Activated gamma-delta T cell treated with anti-CD3 and anti-CD28 coated beads, Interleukin-2, amount 50 U/mL, for 16 hours (primary cell): ENCODE results near the gene DYNLL2.
"Not testable (repeated sequence)": the region's sequence is repeated elsewhere in the genome, so short reads cannot be mapped to it uniquely, and the experiment has no call there.

Experiments
- DNase-seq: peaks from one replicate; pipeline ENCODE4 v3.0.0-alpha.2; 2020; ENCODE audit warnings: low read depth

DYNLL2 gene

GRCh38 chr17:58082870-58083490 lies at the start of gene DYNLL2:
TSS of gene DYNLL2 (plus strand) at chr17:58083419. CDS start at chr17:58087091, 3,672 bp downstream.
- DNase-seq: peak; percentile 79

GRCh38 chr17:58039975-58040374 lies 43.2 kb upstream of the DYNLL2 start:
- no peak for DNase-seq

GRCh38 chr17:58040386-58040785 lies 42.8 kb upstream of the DYNLL2 start:
- no peak for DNase-seq

- DNase-seq: no peak
These were observed 42.1 kb upstream of the DYNLL2 start for GRCh38 chr17:58041161-58041560.

GRCh38 chr17:58043221-58044181 lies 39.7 kb upstream of the DYNLL2 start:
- no peak for DNase-seq

- DNase-seq: not testable (repeated sequence)
These were observed 39.0 kb upstream of the DYNLL2 start for GRCh38 chr17:58044256-58044655.

GRCh38 chr17:58046239-58047094 lies 36.8 kb upstream of the DYNLL2 start:
- DNase-seq: no peak

GRCh38 chr17:58047376-58048150 lies 35.7 kb upstream of the DYNLL2 start:
- no peak for DNase-seq

- DNase-seq: no peak
These were observed 33.7 kb upstream of the DYNLL2 start for GRCh38 chr17:58049533-58049932.

GRCh38 chr17:58050966-58051365 lies 32.3 kb upstream of the DYNLL2 start:
- no peak for DNase-seq

GRCh38 chr17:58051468-58051867 lies 31.8 kb upstream of the DYNLL2 start:
- no peak for DNase-seq

- no peak for DNase-seq
These were observed 30.8 kb upstream of the DYNLL2 start for GRCh38 chr17:58052407-58052806.

- no peak for DNase-seq
These were observed 30.1 kb upstream of the DYNLL2 start for GRCh38 chr17:58052945-58053715.

GRCh38 chr17:58054641-58055040 lies 28.6 kb upstream of the DYNLL2 start:
- no peak for DNase-seq

GRCh38 chr17:58056476-58056875 lies 26.7 kb upstream of the DYNLL2 start:
- DNase-seq: no peak

- DNase-seq: no peak
These were observed 24.1 kb upstream of the DYNLL2 start for GRCh38 chr17:58059141-58059540.

GRCh38 chr17:58060596-58061191 lies 22.5 kb upstream of the DYNLL2 start:
- DNase-seq: no peak

- DNase-seq: no peak
These were observed 21.5 kb upstream of the DYNLL2 start for GRCh38 chr17:58061672-58062071.

- no peak for DNase-seq
These were observed 18.0 kb upstream of the DYNLL2 start for GRCh38 chr17:58065238-58065637.

- DNase-seq: no peak
These were observed 16.8 kb upstream of the DYNLL2 start for GRCh38 chr17:58066401-58066800.
